Astrocyte (in vitro differentiated cells and primary cell): ENCODE results near the gene PRUNE1. TPM values are rescaled to one million over a fixed set of nuclear protein-coding genes. Genes with fewer than 3 reads are reported as not detected.

Experiments used
- DNase-seq: peaks from one replicate; pipeline ENCODE4 v3.0.0-alpha.2; 2010; ENCODE audit warnings: low read depth
- FAIRE-seq: peaks from 2 replicates; lab custom pipeline; 2011; peaks lifted over from hg19 to GRCh38; lab: Jason Lieb, UNC
- H2AFZ ChIP-seq: 2 replicates; pipeline ENCODE4 v1.6.0; 2012; ENCODE audit warnings: low read depth, low read length, inconsistent platforms
- H3K27ac ChIP-seq: 2 replicates; pipeline ENCODE4 v1.5.1; 2011; ENCODE audit warnings: low read depth, low read length, inconsistent platforms
- H3K27me3 ChIP-seq: 2 replicates; pipeline ENCODE4 v1.6.0; 2011; ENCODE audit warnings: low read length, inconsistent platforms; ENCODE audit not compliant: insufficient read depth
- H3K36me3 ChIP-seq: 2 replicates; pipeline ENCODE4 v1.5.1; 2011; ENCODE audit warnings: low read length, inconsistent platforms; ENCODE audit not compliant: insufficient read depth
- H3K4me1 ChIP-seq: 2 replicates; pipeline ENCODE4 v1.5.1; 2011; ENCODE audit warnings: low read length, inconsistent platforms; ENCODE audit not compliant: insufficient read depth
- H3K4me2 ChIP-seq: 2 replicates; pipeline ENCODE4 v1.6.0; 2012; ENCODE audit warnings: low read length, inconsistent platforms
- H3K4me3 ChIP-seq: 2 replicates; pipeline ENCODE4 v1.5.1; 2011; ENCODE audit warnings: low read depth, mild to moderate bottlenecking, low read length, inconsistent platforms; ENCODE audit not compliant: insufficient read depth
- H3K79me2 ChIP-seq: 2 replicates; pipeline ENCODE4 v1.6.0; 2012; ENCODE audit warnings: mild to moderate bottlenecking, low read length, inconsistent platforms; ENCODE audit not compliant: insufficient read depth
- H3K9ac ChIP-seq: 2 replicates; pipeline ENCODE4 v1.6.0; 2012; ENCODE audit warnings: mild to moderate bottlenecking, low read length, inconsistent platforms
- H3K9me3 ChIP-seq: 2 replicates; pipeline ENCODE4 v1.5.1; 2012; ENCODE audit warnings: low read depth, mild to moderate bottlenecking, low read length, inconsistent platforms; ENCODE audit not compliant: insufficient read depth
- H4K20me1 ChIP-seq: 2 replicates; pipeline ENCODE4 v1.6.0; 2012; ENCODE audit warnings: low read length, inconsistent platforms; ENCODE audit not compliant: insufficient read depth
- H3K27ac Mint-ChIP-seq: one replicate; pipeline ENCODE4 v1.8.0; 2021; ENCODE audit warnings: mild to moderate bottlenecking, mixed read lengths; ENCODE audit not compliant: unreplicated experiment
- H3K27me3 Mint-ChIP-seq: one replicate; pipeline ENCODE4 v1.8.0; 2021; ENCODE audit warnings: low read depth, mixed read lengths; ENCODE audit not compliant: unreplicated experiment
- H3K36me3 Mint-ChIP-seq: one replicate; pipeline ENCODE4 v1.8.0; 2021; ENCODE audit warnings: low read depth, mixed read lengths; ENCODE audit not compliant: unreplicated experiment
- H3K4me1 Mint-ChIP-seq: one replicate; pipeline ENCODE4 v1.8.0; 2021; ENCODE audit warnings: low read depth, mixed read lengths; ENCODE audit not compliant: unreplicated experiment
- H3K4me3 Mint-ChIP-seq: one replicate; pipeline ENCODE4 v1.8.0; 2021; ENCODE audit warnings: mild to moderate bottlenecking, moderate library complexity, mixed read lengths; ENCODE audit not compliant: unreplicated experiment
- H3K9me3 Mint-ChIP-seq: one replicate; pipeline ENCODE4 v1.8.0; 2021; ENCODE audit warnings: mild to moderate bottlenecking, mixed read lengths; ENCODE audit not compliant: unreplicated experiment
- EZH2 ChIP-seq: IDR thresholded peaks from 2 replicates; pipeline ENCODE4 v1.6.1; 2012; ENCODE audit warnings: mild to moderate bottlenecking, low read length, inconsistent platforms; ENCODE audit not compliant: insufficient read depth
- total RNA-seq: library from RNA; stranded (reverse); gene quantifications from 2 replicates; pipeline ENCODE4 v1.2.1, GENCODE V29; 2021
- TF ChIP-seq, protein P1 (sequence below): IDR thresholded peaks from 2 replicates; pipeline ENCODE4 v1.5.1; 2011; ENCODE audit warnings: low read depth, mild to moderate bottlenecking, inconsistent platforms, low read length, moderate library complexity; ENCODE audit not compliant: insufficient read depth

The PRUNE1 gene
- total RNA-seq, 1 donor from 2014 or later: 14.3 TPM

DNA sequence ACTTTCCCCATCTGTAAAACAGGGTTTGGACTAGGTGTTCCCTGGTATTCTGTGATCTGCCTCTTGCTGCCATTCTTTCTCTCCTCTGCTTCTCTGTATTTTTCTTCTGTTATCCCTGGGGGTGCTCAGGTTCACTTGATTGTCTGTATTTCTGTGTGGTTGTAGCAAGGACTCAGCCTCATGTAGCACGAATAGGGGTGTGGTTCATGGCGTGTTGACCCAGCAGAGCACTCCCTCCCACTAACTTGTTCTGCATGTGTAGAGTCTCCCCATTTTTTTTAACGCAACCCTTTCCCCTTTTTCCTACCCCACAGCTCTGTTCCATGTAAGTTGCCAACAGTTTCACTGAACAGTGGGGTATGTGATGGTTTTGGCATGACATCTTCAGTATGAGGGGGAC is 26.9 kb downstream of the PRUNE1 start:
- Histone ChIP-seq H3K9me3 (no peaks in the 10 kb centered on the region), H3K27me3 (no peaks in the 10 kb centered on the region), H3K4me2 (no peak overlapping the region), H3K4me3 (no peak overlapping the region), H4K20me1 (no peaks in the 10 kb centered on the region), H3K9ac (no peak overlapping the region), H3K27ac (no peak overlapping the region), H3K4me1 (no peaks in the 10 kb centered on the region), H3K79me2 (no peaks in the 10 kb centered on the region), H2AFZ (no peak overlapping the region), H3K36me3 (no peaks in the 10 kb centered on the region)
- Mint-ChIP-seq H3K4me3 (no peak overlapping the region), H3K27ac (no peak overlapping the region), H3K4me1 (peaks cover 8% of the 10 kb centered on the region), H3K9me3 (no peaks in the 10 kb centered on the region), H3K27me3 (no peaks in the 10 kb centered on the region), H3K36me3 (peaks cover 29% of the 10 kb centered on the region)
- no peak for FAIRE-seq
- no peak for DNase-seq
- TF ChIP-seq EZH2: no peak
- TF ChIP-seq, protein P1, sequence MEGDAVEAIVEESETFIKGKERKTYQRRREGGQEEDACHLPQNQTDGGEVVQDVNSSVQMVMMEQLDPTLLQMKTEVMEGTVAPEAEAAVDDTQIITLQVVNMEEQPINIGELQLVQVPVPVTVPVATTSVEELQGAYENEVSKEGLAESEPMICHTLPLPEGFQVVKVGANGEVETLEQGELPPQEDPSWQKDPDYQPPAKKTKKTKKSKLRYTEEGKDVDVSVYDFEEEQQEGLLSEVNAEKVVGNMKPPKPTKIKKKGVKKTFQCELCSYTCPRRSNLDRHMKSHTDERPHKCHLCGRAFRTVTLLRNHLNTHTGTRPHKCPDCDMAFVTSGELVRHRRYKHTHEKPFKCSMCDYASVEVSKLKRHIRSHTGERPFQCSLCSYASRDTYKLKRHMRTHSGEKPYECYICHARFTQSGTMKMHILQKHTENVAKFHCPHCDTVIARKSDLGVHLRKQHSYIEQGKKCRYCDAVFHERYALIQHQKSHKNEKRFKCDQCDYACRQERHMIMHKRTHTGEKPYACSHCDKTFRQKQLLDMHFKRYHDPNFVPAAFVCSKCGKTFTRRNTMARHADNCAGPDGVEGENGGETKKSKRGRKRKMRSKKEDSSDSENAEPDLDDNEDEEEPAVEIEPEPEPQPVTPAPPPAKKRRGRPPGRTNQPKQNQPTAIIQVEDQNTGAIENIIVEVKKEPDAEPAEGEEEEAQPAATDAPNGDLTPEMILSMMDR: no peak

DNA sequence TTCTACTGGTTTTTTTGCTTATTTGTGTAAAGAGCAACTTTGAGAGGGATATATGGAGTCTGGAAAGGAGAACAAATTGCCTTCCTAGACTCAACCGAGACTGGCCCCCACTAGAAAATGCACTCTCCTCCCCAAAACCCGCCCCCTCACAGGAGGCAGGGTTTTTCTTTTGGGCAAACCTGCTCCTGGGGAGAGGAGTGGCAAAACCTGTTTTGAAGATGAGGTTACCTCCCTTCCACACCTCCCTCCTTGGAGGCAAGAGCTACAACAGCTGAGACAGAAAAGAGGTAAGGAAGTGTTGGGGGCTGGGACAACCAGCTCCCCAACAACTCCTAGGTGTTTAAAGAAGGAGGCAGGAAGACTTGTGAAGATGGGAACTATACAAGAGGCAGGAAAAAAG is 28.1 kb downstream of the PRUNE1 start, which contains the start of gene BNIPL:
Gene BNIPL, plus strand, starts transcription at position 231 of the 400 bp plus-strand sequence. Its CDS starts 140 bp downstream, at position 371.
- no peak within 1 kb of the TSS for H3K4me2 ChIP-seq
- Mint-ChIP-seq H3K9me3 (no peaks in the 10 kb centered on the region), H3K27me3 (no peaks in the 10 kb centered on the region), H3K36me3 (peaks cover 23% of the 10 kb centered on the region), H3K4me1 (peaks cover 8% of the 10 kb centered on the region), H3K4me3 (no peak within 1 kb of the TSS), H3K27ac (no peak within 1 kb of the TSS)
- no peaks in the 10 kb centered on the region for H3K79me2 ChIP-seq
- no peaks in the 10 kb centered on the region for H3K4me1 ChIP-seq
- no peaks in the 10 kb centered on the region for H3K27me3 ChIP-seq
- no peak for FAIRE-seq
- no peak for DNase-seq
- H4K20me1 ChIP-seq: no peaks in the 10 kb centered on the region
- no peak within 1 kb of the TSS for H2AFZ ChIP-seq
- H3K27ac ChIP-seq: no peak within 1 kb of the TSS
- TF ChIP-seq EZH2: no peak
- TF ChIP-seq, protein P1: no peak
- no peak within 1 kb of the TSS for H3K4me3 ChIP-seq
- no peaks in the 10 kb centered on the region for H3K9me3 ChIP-seq
- H3K9ac ChIP-seq: no peak within 1 kb of the TSS
- H3K36me3 ChIP-seq: no peaks in the 10 kb centered on the region

DNA sequence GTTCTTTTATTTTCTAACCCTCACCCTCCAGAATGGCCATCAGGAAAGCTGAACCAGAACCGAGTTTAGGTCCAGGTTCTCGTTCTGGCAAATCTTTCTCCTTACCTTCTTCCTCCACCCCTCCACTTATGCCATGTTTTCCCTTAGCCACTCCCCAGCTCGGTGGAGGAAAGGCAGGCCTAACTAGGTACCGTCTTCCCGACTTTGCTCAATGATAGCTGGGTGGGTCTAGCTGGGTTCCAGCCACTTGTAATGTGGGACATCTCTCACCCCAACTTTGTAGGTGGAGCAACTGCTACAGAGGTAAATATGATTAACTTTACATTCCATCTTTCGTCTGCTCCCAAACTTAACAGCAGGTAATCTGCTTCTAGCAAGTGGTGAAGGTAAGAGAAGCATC is 28.8 kb downstream of the PRUNE1 start:
- H3K4me2 ChIP-seq: no peak overlapping the region
- Mint-ChIP-seq H3K4me3 (no peak overlapping the region), H3K4me1 (peaks cover 8% of the 10 kb centered on the region)

More for the DNA sequence above, 28.8 kb downstream of the PRUNE1 start:
- Histone ChIP-seq H3K4me3 (no peak overlapping the region), H3K36me3 (no peaks in the 10 kb centered on the region), H3K4me1 (no peaks in the 10 kb centered on the region), H3K27me3 (no peaks in the 10 kb centered on the region), H2AFZ (no peak overlapping the region), H3K9me3 (no peaks in the 10 kb centered on the region), H3K27ac (no peak overlapping the region), H3K9ac (no peak overlapping the region), H3K79me2 (no peaks in the 10 kb centered on the region), H4K20me1 (no peaks in the 10 kb centered on the region)
- H3K27me3 Mint-ChIP-seq: no peaks in the 10 kb centered on the region
- no peak for DNase-seq
- TF ChIP-seq EZH2: no peak
- TF ChIP-seq, protein P1: no peak
- no peaks in the 10 kb centered on the region for H3K9me3 Mint-ChIP-seq
- no peak overlapping the region for H3K27ac Mint-ChIP-seq
- H3K36me3 Mint-ChIP-seq: peaks cover 21% of the 10 kb centered on the region
- FAIRE-seq: no peak
